Memory B cell (primary cell): ENCODE measurements around the gene SOS1.

ENCODE experiments used
- ATAC-seq: fragments of 150-1000 bp; cut with Tn5 transposase; 2 replicates; pipeline ENCODE4 v1.10.0; 2021; ENCODE audit warnings: low read depth, mild to moderate bottlenecking, moderate library complexity
- DNase-seq, 2 donors: peaks; one replicate each; pipeline ENCODE4 v3.0.0; 2022; ENCODE audit warnings: low spot score in 2 of 2
- H3K27ac Mint-ChIP-seq: one replicate; pipeline ENCODE4 v1.8.0; 2022; ENCODE audit warnings: mild to moderate bottlenecking, moderate library complexity, mixed read lengths
- H3K27me3 Mint-ChIP-seq: one replicate; pipeline ENCODE4 v1.8.0; 2022; ENCODE audit warnings: mixed read lengths
- H3K36me3 Mint-ChIP-seq: one replicate; pipeline ENCODE4 v1.8.0; 2022; ENCODE audit warnings: mild to moderate bottlenecking, mixed read lengths
- H3K4me1 Mint-ChIP-seq: one replicate; pipeline ENCODE4 v1.8.0; 2022; ENCODE audit warnings: mixed read lengths
- H3K4me3 Mint-ChIP-seq: one replicate; pipeline ENCODE4 v1.8.0; 2022; ENCODE audit warnings: mild to moderate bottlenecking, moderate library complexity, mixed read lengths
- H3K9me3 Mint-ChIP-seq: one replicate; pipeline ENCODE4 v1.8.0; 2022; ENCODE audit warnings: mixed read lengths

The SOS1 gene

GRCh38 chr2:38977047-38977446 lies 143.8 kb downstream of the SOS1 start:
- no peaks in the 10 kb centered on the region for H3K4me1 Mint-ChIP-seq
- no peaks in the 10 kb centered on the region for H3K27me3 Mint-ChIP-seq
- no peaks in the 10 kb centered on the region for H3K36me3 Mint-ChIP-seq
- no peak overlapping the region for H3K4me3 Mint-ChIP-seq
- ATAC-seq (no peak), DNase-seq (no peak)
- no peak overlapping the region for H3K27ac Mint-ChIP-seq
- no peaks in the 10 kb centered on the region for H3K9me3 Mint-ChIP-seq

- no peak for ATAC-seq
- H3K27me3 Mint-ChIP-seq = no peaks in the 10 kb centered on the region
- H3K27ac Mint-ChIP-seq = no peak overlapping the region
- DNase-seq = no peak
- H3K4me3 Mint-ChIP-seq = no peak overlapping the region
- H3K36me3 Mint-ChIP-seq = no peaks in the 10 kb centered on the region
- H3K9me3 Mint-ChIP-seq = no peaks in the 10 kb centered on the region
- H3K4me1 Mint-ChIP-seq = no peaks in the 10 kb centered on the region
Observed at GRCh38 chr2:38975042-38975441, 145.8 kb downstream of the SOS1 start.

DNA sequence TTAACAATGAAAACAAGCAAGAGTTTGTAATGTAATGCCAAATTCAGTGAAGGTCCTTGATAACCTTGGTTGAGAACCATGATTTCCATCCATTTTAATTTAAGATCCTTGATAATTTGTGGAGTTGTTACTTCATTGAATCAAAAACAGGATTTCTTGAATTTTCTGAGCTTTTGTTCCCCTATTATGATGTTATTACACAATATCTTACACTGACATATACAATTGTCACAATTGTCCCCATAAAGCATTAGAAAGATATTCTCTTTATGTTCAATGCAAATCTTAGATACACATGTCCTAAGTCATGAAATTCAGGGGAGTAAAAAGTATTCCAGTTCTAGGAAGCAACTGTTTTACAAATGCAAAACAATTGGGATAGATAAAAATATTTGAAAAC lies 147.6 kb downstream of the SOS1 start:
- Mint-ChIP-seq H3K27ac (no peak overlapping the region), H3K36me3 (no peaks in the 10 kb centered on the region), H3K4me3 (no peak overlapping the region), H3K27me3 (no peaks in the 10 kb centered on the region), H3K4me1 (no peaks in the 10 kb centered on the region), H3K9me3 (no peaks in the 10 kb centered on the region)
- ATAC-seq (no peak), DNase-seq (no peak)

GRCh38 chr2:38971377-38971776 lies 149.5 kb downstream of the SOS1 start:
- H3K4me1 Mint-ChIP-seq = no peaks in the 10 kb centered on the region
- DNase-seq (no peak), ATAC-seq (no peak)
- no peaks in the 10 kb centered on the region for H3K27me3 Mint-ChIP-seq
- H3K4me3 Mint-ChIP-seq = no peak overlapping the region
- H3K27ac Mint-ChIP-seq = no peak overlapping the region
- H3K36me3 Mint-ChIP-seq = no peaks in the 10 kb centered on the region
- H3K9me3 Mint-ChIP-seq = no peaks in the 10 kb centered on the region

GRCh38 chr2:38968021-38968420 lies 152.8 kb downstream of the SOS1 start:
- H3K36me3 Mint-ChIP-seq = no peaks in the 10 kb centered on the region

DNA sequence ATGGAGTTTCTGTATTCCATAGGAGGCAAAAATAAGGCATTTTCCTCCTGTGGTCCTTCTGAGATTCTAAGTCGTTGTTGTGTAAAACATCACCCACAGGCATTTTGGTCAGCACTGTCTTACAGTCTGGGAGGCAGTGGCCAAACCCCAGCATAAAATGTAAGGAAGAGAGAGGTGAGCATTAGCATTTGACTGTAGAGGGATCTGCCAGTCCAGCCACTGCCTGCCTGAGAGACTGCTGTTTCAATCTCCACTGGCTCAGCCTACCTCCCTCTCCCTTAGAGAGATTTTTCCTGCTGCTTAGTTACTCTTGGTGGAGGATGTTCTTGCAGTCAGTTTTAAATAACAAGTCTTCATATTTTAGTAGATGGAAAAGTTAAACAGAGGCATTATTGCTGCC lies 154.2 kb downstream of the SOS1 start:
- Mint-ChIP-seq H3K9me3 (no peaks in the 10 kb centered on the region), H3K36me3 (no peaks in the 10 kb centered on the region), H3K27me3 (peaks cover 3% of the 10 kb centered on the region), H3K4me1 (peaks cover 2% of the 10 kb centered on the region), H3K4me3 (no peak overlapping the region), H3K27ac (no peak overlapping the region)
- ATAC-seq = no peak
- no peak for DNase-seq

More at GRCh38 chr2:38968021-38968420, 152.8 kb downstream of the SOS1 start:
- no peak overlapping the region for H3K4me3 Mint-ChIP-seq
- peaks cover 2% of the 10 kb centered on the region for H3K27me3 Mint-ChIP-seq
- peaks cover 2% of the 10 kb centered on the region for H3K4me1 Mint-ChIP-seq
- H3K9me3 Mint-ChIP-seq = no peaks in the 10 kb centered on the region
- no peak for DNase-seq
- ATAC-seq = no peak
- H3K27ac Mint-ChIP-seq = no peak overlapping the region

GRCh38 chr2:38966006-38966405 lies 154.8 kb downstream of the SOS1 start:
- H3K27me3 Mint-ChIP-seq = peaks cover 3% of the 10 kb centered on the region
- H3K27ac Mint-ChIP-seq = no peak overlapping the region
- ATAC-seq = no peak
- H3K4me1 Mint-ChIP-seq = peaks cover 2% of the 10 kb centered on the region
- H3K9me3 Mint-ChIP-seq = no peaks in the 10 kb centered on the region
- no peaks in the 10 kb centered on the region for H3K36me3 Mint-ChIP-seq
- DNase-seq = no peak
- no peak overlapping the region for H3K4me3 Mint-ChIP-seq

- Mint-ChIP-seq H3K9me3 (peaks cover 1% of the 10 kb centered on the region), H3K27me3 (peaks cover 6% of the 10 kb centered on the region), H3K4me1 (peaks cover 2% of the 10 kb centered on the region), H3K4me3 (peak overlapping the region; percentile 69), H3K36me3 (no peaks in the 10 kb centered on the region), H3K27ac (no peak overlapping the region)
- DNase-seq (no peak), ATAC-seq (peak; percentile 29)
Observed at GRCh38 chr2:38960609-38961320, 160.1 kb downstream of the SOS1 start.

GRCh38 chr2:38959938-38960608 lies 160.8 kb downstream of the SOS1 start:
- ATAC-seq (peak; percentile 97), DNase-seq (peak; percentile 37 to 51)
- Mint-ChIP-seq H3K4me1 (peaks cover 2% of the 10 kb centered on the region), H3K27me3 (peaks cover 6% of the 10 kb centered on the region), H3K9me3 (peaks cover 1% of the 10 kb centered on the region), H3K27ac (no peak overlapping the region), H3K36me3 (no peaks in the 10 kb centered on the region), H3K4me3 (peak overlapping the region; percentile 69)

- Mint-ChIP-seq H3K4me1 (peaks cover 2% of the 10 kb centered on the region), H3K9me3 (peaks cover 1% of the 10 kb centered on the region), H3K36me3 (no peaks in the 10 kb centered on the region), H3K27ac (no peak overlapping the region), H3K27me3 (peaks cover 6% of the 10 kb centered on the region), H3K4me3 (peak overlapping the region; percentile 66)
- ATAC-seq (no peak), DNase-seq (no peak)
Observed at GRCh38 chr2:38959466-38959865, 161.4 kb downstream of the SOS1 start.

GRCh38 chr2:38957972-38958371 lies 162.9 kb downstream of the SOS1 start:
- peaks cover 4% of the 10 kb centered on the region for H3K27me3 Mint-ChIP-seq
- DNase-seq (no peak), ATAC-seq (no peak)
- no peaks in the 10 kb centered on the region for H3K36me3 Mint-ChIP-seq
- H3K9me3 Mint-ChIP-seq = peaks cover 1% of the 10 kb centered on the region
- H3K4me3 Mint-ChIP-seq = no peak overlapping the region
- H3K27ac Mint-ChIP-seq = no peak overlapping the region
- peaks cover 2% of the 10 kb centered on the region for H3K4me1 Mint-ChIP-seq

DNA sequence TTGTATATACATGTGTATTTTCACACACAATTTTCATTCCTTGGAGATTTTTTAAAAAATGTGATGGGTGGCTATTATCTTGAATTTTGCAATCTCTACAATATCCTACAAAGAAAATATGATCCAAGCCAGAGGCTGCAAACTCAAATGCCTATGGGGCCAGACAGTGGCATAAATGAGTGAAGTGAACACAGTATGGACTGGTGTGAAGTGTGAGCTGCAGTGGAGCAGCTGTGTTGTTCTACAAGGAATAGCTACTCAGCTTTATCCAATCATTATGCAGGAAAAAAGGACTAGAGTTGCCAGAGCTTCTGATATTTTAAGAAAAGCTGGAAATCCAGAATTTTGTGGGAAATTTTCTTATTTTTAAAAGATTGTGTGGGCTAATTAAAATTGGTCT lies 169.1 kb downstream of the SOS1 start:
- DNase-seq (no peak), ATAC-seq (no peak)
- Mint-ChIP-seq H3K4me1 (no peaks in the 10 kb centered on the region), H3K27me3 (no peaks in the 10 kb centered on the region), H3K9me3 (no peaks in the 10 kb centered on the region), H3K4me3 (no peak overlapping the region), H3K27ac (no peak overlapping the region), H3K36me3 (no peaks in the 10 kb centered on the region)

DNA sequence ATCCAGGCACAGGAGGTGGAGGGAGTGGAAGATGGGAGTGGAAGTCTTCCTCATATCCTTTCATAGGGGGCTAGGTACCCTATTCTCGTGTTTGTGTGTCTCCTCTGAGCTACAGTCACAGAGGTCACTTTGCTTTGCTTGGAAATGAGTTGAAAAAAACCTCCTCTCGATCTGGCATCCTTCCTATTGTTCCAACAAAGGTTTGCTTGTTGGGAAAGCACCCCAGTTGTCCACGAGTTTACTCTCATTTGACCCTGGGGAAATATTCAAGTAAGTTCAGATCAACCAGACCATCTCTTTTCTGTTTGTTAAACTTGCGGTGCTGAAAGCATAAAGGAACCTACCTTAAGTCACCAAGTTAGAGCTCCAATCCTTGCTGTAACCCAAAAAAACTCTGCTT lies 171.9 kb downstream of the SOS1 start:
- Mint-ChIP-seq H3K27ac (no peak overlapping the region), H3K9me3 (no peaks in the 10 kb centered on the region), H3K4me3 (no peak overlapping the region), H3K4me1 (no peaks in the 10 kb centered on the region), H3K27me3 (no peaks in the 10 kb centered on the region), H3K36me3 (no peaks in the 10 kb centered on the region)
- ATAC-seq (no peak), DNase-seq (no peak)

- H3K36me3 Mint-ChIP-seq = no peaks in the 10 kb centered on the region
- H3K27ac Mint-ChIP-seq = no peak overlapping the region
- DNase-seq (no peak), ATAC-seq (no peak)
- no peaks in the 10 kb centered on the region for H3K9me3 Mint-ChIP-seq
- H3K4me1 Mint-ChIP-seq = no peaks in the 10 kb centered on the region
- no peaks in the 10 kb centered on the region for H3K27me3 Mint-ChIP-seq
- H3K4me3 Mint-ChIP-seq = no peak overlapping the region
Observed at GRCh38 chr2:38948387-38948882, 172.4 kb downstream of the SOS1 start.
